Effector CD4-positive, alpha-beta T cell (primary cell): ENCODE data around the gene SPATS2L.
A peak's percentile ranks its signal among the peaks of the same experiment; 100 is the strongest.

Experiments used
- DNase-seq: peaks from one replicate; pipeline ENCODE4 v3.0.0-alpha.2; 2020

SPATS2L gene

DNA sequence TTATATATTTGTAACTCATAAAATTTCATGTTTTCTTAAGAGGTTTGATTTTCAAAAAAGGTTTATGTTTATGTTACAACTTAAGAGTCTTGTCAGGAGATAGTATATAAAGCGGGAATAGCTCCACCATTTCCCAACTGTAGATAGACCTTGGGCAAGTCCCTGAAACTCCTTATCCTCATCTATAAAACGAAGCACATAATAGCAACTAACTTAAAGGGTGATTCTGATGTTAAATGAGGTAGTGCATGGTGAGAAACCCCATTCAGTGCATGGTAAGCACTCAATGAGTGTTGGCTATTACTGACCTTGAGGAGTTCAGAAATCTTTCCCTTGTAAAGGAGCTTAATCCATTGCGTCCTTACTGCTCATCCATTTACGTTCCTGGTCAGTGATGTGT lies 169.3 kb downstream of the SPATS2L start:
- no peak for DNase-seq

DNA sequence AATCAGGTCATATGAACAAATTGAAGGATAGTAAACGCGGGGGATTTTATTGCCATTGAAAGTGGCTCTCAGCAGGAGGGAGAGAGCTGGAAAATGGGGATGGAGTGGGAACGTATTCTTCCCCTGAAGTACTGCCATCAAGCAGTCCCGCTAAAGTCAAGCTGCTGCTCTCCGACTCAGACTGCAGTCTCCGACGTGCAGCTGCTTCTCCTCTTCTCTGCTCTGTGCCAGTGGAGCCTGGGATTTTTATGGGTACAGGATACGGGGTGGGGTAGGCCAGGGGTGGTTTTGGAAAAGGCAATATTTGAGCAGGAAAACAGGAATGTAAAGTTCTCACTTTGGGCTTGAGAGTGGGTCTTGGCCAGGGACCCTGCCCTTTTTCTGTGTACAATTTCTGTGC lies 170.3 kb downstream of the SPATS2L start:
- no peak for DNase-seq

DNA sequence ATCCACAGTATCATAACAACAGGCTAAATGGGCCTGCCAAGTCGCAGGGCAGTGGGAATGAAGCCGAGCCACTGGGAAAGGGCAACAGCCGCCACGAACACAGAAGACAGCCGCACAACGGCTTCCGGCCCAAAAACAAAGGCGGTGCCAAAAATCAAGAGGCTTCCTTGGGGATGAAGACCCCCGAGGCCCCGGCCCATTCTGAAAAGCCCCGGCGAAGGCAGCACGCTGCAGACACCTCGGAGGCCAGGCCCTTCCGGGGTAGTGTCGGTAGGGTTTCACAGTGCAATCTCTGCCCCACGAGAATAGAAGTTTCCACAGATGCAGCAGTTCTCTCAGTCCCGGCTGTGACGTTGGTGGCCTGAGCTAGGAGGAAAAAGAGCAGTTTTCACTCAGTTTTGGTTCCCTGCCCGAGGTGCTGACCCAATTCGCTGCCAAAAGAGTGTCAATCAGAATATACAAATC lies 171.2 kb downstream of the SPATS2L start:
- no peak for DNase-seq

DNA sequence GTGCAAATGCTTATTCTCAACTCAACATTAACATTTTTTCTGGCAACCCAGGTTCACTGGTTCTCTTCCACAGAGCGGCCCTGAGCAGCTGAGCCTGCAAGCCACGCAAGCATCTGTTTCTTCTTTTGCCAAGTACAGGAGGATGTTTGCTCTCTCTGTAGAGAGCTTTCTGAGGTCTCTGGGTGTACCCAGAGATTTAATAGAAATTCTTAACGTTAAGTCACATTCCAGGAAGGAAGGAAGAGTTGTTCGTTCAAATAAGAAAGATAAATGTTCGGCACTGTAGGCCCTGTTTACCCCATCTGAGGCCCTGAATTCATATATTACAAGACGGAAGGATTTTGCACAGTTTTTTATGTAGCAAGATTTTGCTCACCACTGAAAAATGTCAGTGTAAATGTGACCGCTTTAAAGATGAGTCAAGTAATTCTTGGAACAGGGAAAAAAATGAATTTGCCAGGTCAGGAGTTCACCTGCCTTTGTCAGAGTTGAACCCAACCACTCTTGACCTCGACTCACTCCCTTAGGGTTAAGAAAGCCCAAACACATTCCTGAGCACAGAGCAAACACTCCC lies 173.3 kb downstream of the SPATS2L start:
- no peak for DNase-seq

DNA sequence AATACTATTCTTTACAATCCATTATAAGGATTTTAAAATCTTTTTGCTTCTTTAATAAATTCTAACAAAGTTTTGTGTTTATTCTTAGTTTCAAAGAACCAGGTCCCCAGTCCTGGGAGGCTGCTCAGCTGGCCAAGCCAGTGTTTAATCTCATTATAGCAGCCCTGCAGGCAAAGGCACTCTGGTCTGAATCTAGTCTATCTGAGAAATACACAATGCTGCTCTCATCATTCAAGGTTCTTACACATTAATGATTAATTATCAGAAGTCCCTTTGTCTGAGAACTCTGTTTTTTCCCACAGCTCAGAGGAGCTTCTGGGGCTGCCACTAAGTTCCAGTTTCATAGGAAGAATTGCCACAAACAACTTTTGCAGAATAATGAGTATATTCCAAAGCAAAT lies 175.7 kb downstream of the SPATS2L start:
- DNase-seq, result no peak

DNA sequence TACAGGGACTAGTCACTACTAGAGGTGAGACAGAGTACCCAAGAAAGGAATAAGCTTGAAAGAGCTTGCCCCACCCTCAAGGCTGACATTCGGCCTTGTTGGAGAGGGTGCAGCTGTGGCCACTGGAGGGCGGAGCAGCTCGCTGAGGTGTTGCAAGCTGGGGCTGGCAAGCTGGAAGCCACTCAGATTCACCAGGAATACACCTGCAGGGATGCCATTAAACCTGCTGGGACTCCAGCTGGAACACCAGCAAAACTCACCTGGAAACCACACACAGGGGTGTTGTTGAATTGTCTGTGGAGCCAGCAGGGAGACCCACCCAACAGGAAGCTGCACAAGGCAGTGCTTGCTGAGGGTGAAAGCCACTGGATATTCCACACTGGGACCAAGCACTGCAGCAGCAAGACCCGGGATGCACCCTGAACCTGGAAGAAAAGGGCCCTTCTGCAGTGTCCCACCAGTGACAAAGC lies 177.3 kb downstream of the SPATS2L start:
- no peak for DNase-seq

DNA sequence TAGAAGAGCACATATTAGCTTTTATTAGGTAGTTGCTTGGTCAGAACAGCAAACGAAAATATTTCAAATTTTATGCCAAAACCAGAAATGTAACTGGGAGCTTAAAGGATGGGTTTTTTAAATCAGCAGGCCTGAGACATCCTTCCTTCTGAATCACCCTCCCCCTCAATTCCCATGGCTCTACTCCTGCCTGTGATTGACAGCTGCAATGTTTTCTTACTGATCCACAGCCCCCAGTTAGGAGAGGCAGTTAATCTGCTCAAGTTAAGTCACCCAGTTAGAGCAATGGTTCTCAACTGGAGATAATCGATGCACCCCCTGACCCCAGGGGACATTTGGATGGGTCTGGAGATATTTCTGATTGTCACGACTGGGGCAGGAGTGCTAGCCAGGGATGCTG lies 178.4 kb downstream of the SPATS2L start:
- DNase-seq, result no peak

DNA sequence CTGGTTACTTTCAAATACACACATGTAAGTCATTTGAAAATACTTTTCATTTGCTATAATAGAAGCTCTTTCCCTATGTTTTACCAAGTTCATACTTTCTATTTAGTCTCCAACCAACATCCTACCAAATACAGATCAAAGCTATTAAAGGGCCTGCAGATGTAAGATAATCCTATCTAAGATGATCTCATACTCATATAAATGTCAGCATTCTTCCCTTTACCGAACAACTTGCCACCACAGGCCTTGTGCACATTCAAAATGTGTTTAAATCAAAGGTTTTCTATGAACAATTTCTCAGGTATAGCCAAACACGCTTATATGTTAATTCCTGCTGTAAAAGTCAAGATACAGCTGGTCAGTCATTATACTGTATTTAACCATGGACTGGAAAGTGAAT lies 180.0 kb downstream of the SPATS2L start:
- no peak for DNase-seq

DNA sequence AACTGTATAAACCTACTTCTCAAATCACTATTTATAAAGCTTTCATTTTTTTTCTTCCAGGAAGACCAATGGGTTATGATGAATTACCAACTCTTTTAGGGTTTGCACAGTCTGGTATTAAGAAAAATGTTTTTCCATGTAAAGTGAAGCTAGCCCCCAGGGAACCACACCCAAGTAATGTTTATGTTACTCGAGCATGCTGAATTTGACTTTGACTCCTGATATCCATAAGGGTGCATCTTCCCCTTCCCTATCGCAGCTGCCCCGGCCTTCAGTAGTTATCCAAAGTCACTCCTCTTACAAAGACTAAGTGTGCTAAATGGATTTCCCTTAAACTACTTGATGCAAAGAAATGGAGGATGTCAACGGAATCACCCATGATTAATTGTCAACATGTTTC lies 181.7 kb downstream of the SPATS2L start:
- no peak for DNase-seq

DNA sequence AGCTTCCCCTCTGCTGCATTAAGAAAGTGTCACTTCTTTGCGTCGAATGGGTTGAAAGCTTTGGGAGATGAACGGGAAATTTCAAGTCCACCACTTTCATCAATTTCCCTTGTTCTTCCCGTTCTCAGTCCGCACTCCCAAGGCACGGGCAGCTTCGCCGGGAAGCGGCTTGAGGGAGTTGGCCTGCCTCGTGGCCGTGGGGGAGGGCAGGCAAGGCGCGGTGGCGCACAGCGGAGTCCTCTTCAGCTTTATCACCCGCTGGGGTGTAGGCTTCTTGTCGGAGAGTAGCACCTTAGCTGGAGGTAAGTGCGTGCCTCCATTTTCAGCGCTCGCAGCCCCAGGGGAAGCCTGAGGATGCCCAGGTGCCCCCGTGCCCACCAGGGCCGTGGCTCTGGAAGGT lies 183.5 kb downstream of the SPATS2L start:
- no peak for DNase-seq

DNA sequence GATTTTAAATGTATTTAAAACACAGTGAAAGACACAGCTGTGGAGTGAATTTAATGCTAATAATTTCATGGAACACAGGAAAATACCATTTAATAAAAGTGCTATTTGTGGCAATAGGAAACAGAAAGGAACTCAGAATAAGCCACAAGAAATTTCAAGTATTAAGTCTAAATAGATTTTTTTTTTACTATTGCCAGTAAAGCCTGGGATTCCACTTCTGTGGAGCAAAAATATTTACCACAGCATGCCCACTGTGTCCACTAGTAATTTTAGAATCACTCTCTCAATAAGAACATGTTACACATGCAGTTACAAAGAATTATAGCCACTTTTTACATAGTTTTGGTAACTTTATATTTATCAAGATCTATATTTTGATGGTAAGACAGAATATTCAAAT lies 186.2 kb downstream of the SPATS2L start:
- DNase-seq, result no peak

DNA sequence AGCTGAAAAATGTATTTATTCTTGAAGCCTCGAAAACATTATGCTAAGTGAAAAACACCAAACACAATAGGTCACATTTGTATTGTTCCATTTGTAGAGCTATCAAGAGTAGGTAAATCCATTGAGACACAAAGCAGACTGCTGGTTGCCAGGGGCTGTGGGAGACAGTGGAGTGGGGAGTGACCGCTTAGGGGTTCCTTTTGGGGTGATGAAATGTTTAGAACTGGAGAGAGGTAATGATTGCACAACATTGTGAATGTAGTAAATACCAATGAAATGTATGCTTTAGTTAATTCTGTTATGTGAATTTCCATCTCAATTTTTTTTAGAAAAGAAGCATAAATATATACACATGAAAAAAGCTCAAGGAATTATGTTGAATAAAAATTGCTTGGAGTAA lies 187.6 kb downstream of the SPATS2L start:
- DNase-seq, result no peak

DNA sequence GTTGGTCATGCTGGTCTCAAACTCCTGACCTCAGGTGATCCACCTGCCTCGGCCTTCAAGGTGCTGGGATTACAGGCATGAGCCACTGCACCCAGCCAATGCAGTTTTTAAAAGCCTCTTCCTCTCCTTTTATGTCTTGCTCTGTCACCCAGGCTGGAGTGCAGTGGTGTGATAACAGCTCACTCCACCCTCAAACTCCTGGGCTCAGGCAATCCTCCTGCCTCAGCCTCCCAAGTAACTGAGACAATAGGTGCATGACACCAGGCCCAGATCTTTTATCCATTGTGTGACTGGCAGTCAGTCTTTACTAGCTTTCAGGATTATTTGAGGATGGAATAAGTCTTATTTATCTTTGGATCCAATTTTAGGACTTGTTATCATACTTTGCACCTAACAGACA lies 190.2 kb downstream of the SPATS2L start:
- DNase-seq, result no peak

DNA sequence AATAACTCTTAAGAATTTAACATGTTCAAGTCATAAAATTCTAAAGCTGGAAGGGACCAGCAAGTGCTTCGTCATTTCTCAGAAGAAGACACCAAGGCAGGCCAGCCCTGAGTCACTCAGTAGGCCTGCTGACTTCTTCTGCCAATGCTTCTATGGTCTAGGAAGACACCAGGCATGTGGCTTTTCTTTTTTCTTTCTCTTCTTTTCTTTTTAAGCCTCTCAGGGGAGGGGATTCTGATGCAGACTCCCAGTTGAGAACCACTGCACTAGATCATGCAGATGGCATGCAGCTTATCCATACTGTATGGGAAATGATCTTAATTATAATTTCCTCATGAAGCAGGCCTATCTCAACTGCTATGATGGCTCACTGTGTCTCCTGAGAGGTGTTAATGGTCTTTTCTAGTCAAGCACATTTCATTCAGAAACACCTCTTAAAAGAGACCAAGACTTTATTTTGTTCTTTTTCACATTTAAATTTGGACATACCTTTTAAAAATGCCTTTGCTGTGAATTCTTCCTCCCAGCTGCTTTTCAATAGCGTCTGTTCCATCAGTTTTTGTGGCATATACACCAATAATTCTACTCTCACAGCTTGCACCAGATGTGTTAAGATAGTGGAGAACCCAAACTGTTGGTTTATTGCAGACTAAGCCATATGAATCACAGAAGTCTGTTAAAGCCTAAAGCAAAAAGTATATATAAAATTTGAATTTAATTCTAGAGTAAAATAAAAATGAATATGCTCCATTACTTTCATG lies 192.1 kb downstream of the SPATS2L start:
- no peak for DNase-seq

DNA sequence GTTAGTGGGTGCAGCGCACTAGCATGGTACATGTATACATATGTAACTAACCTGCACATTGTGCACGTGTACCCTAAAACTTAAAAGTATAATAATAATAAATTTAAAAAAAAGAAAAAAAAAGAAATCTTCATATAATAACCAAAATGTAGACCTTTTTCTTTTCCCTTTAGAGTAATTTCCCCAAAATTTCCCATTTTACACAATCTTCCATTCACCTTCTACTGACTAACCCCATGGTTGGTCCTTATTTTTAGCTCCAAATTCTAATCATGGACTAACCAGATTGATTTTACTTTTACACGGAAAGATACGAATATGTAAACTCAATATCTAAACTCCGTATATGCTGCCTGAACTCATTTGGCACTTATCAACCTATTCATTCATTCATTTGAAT lies 195.7 kb downstream of the SPATS2L start:
- DNase-seq, result no peak

DNA sequence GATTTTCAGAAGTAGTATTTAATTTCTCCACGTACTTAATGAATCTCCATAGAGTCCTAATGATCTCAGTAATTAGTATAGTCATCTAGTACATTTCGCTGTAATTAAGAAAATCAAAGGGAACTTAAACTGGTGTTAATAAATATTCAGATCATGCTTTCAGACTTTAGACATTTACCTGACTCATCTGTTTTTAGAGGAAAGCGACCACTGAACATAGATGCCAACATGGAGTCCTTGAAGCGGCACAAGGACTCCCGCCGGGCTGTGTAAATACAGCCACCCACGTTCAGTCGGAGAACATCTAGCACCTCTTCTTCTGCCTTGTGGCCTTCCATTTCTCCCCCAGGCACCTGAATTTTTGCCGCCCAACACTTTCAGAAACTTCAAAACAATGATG lies 200.2 kb downstream of the SPATS2L start:
- no peak for DNase-seq

DNA sequence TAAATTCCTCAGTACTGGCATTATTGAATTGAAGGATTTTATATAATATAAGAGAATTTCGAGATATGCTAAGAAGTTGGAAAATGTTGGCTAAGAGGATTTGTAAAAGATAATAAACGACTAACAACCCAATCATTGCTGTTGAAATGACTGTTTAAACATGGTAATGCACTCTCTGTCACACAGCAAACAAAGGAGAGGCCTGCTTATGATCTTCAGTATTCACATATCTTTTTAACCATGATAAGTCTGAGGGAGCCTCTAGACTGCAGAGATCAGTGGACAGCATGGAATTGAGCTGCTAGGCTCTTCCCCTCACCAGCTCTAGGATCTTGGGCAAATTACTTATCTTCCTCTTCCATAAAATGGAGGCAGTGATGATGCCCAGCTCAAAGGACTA lies 200.7 kb downstream of the SPATS2L start:
- DNase-seq, result no peak

DNA sequence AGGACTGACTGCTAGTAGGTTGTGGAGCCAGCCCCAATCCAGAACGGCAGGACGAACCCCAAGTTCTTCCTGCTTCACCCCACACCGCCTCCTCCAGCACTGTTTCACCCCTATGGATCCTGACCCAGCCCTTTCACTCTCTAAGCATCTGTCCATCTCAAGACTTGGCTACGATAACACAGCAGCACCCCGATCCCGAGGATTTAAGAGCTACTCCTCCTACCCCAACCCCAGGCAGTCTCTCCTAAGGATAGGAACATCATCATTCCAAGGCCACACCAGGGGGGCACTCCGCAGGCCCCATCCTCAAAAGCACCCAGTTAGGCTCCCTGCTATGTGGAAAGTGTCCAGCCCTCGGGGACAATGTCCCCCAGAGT lies 202.7 kb downstream of the SPATS2L start:
- no peak for DNase-seq

DNA sequence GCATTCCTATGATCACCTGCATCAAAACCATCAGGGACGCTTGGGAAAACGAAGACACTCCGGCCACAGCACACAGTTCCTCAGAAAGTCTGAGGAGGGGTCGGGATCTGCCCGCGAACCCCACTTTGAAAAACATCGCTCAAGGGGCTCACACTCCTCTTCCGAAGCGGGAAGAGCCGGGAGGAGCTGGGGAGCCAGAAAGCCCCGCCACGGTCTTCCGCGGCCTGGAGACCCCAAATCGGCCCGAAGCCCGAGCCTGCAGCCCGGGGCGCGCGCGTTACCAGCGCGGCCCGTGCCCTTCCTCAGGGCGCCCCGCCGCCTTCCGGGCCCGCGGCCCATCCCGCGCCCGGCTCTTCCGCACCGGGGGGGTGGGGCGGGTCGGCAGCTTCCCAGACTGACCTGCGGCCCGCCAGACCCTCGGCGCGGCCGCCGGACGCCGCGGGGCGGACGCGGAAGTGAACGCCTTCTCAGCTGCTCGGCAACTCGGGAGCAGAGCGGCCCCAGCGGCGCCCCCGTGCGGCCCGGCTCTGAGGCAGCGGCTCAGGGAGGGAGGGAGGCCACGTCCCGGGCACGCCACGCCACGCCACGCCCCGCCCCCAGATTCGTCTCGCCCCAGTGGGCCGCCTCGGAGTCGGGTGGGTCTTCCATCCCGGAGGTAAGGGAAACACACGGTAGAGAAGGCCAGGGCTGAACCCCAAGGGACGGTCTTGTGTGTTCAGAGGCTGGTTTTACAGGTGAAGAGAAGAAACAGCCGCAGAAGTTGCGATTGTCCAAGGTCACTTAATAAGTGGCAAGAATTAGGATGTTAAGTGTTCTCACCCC lies 203.3 kb downstream of the SPATS2L start, which contains the start of gene KCTD18:
Gene KCTD18, minus strand, starts transcription at position 457 of the 822 bp plus-strand sequence. CDS start 3,052 bp downstream, outside the sequence.
- DNase-seq, result peak; percentile 87

DNA sequence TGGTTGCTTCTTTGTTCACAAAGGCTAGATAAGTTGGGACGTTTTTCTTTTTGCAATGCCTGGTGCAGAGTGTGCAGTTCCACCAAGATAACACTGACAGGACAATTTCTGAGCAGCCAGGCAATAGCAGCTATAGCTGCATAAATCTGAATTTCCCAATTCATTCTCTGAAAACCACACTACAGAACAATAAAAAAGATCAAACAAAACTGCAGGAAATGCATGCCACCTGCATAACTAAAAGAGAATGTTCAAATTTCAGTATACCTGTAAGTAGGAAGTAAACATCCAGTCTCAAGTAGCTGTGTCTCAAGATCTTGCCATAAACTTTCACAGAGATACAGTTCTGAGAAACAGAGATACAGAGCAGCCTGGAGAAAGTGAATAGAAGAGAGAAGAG lies 208.7 kb downstream of the SPATS2L start:
- DNase-seq, result no peak

DNA sequence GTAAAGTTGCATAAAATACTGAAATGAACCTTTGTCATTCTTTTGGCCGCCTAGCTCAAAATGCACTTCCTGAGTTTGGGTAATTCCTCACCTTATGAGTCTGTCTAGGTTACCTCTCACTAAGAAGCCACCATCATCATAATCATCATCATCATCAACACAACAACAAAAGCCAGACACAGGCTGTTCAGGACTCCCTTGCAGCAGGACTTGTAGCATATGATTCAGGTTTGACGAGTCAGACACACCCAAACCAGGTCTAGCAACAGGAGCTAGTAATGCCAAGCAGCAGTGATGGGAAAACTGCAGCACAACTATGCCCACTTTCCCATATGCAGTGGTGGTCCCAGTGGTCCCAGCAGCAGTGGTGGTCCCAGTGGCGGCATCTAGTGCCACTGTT lies 216.7 kb downstream of the SPATS2L start:
- no peak for DNase-seq

DNA sequence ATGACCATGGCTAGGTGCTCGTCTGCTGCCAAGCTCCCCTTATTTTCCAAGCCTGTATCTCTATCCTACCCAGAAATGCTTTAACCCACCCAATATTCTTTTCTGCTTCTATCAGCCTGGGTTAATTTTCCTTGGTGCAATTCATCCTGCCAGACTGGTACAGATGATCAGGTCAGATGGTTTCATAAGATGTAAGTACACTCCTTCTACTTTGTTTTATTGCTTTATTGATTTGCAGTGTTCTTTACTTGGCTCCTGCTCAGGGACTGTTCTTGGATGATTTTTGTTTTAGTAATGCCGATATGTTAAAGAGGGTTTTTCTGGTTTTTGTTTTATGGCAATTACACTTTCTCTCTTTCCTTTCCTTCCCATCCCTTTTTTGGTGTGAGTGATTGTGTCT lies 217.1 kb downstream of the SPATS2L start:
- DNase-seq, result no peak

DNA sequence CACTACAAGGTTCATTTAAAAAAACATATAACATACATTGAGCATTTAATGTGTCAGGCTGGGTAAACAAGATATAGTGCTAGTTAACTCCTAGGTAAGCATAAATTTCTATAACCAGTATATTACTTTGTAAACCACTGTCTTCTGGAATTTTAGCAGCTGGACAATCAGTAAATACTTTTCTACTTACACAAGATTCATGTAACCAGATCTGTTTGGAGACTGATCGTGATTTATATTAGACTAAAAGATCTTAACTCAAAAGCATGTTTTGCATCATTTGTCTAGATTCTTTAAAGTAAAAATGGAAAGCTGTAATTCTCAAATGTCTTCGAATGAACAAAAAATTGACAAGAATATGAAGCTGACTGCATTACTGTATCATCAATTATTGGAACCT lies 218.6 kb downstream of the SPATS2L start:
- DNase-seq, result no peak

DNA sequence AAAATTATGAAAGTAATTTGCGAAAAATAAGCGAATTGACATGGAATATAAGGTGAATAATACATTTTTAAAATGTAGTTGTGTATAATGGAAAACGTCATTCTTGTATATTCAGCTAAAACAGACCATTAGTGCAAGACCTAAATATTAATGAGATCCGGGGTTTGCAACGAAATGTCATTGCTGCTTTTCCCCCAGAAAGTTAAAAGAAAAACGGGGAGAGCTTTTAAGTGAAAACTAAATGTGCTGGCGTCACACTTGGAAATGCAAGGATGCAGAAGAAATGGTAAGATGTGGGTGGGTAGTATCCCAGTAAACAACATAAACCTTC lies 219.0 kb downstream of the SPATS2L start:
- no peak for DNase-seq
